MM.1S (cell line): ENCODE data around the gene AKAP13.

ENCODE experiments used
- DNase-seq: peaks from one replicate; pipeline ENCODE4 v3.0.0-alpha.2; 2015
- H2AFZ ChIP-seq: fragments of 300-600 bp; sonication (generic); 2 replicates; pipeline ENCODE4 v1.6.0; 2016; ENCODE audit warnings: antibody characterized with exemption, low read length
- H3F3A ChIP-seq: fragments of 300-600 bp; sonication (generic); 2 replicates; pipeline ENCODE4 v1.6.1; 2016; ENCODE audit warnings: mild to moderate bottlenecking, antibody characterized with exemption, low read length, moderate library complexity, mixed read lengths; ENCODE audit not compliant: insufficient read depth
- H3K27ac ChIP-seq: fragments of 300-600 bp; sonication (generic); 2 replicates; pipeline ENCODE4 v1.5.1; 2016; ENCODE audit warnings: mild to moderate bottlenecking, low read length
- H3K27me3 ChIP-seq: fragments of 300-600 bp; sonication (generic); replicated peaks from 2 replicates; pipeline ENCODE4 v1.6.0; 2016; ENCODE audit warnings: low read length; ENCODE audit not compliant: insufficient read depth
- H3K36me3 ChIP-seq: fragments of 300-600 bp; sonication (generic); replicated peaks from 2 replicates; pipeline ENCODE4 v1.6.1; 2016; ENCODE audit warnings: mild to moderate bottlenecking, low read length, mixed read lengths; ENCODE audit not compliant: insufficient read depth
- H3K4me1 ChIP-seq: fragments of 300-600 bp; sonication (generic); 2 replicates; pipeline ENCODE4 v1.6.1; 2016; ENCODE audit warnings: low read length, mixed read lengths
- H3K4me2 ChIP-seq: fragments of 300-600 bp; sonication (generic); 2 replicates; pipeline ENCODE4 v1.6.0; 2016; ENCODE audit warnings: low read depth, low read length
- H3K4me3 ChIP-seq: fragments of 300-600 bp; sonication (generic); 2 replicates; pipeline ENCODE4 v1.5.1; 2016; ENCODE audit warnings: low read length, mixed read lengths
- H3K79me2 ChIP-seq: fragments of 300-600 bp; sonication (generic); 2 replicates; pipeline ENCODE4 v1.6.1; 2016; ENCODE audit warnings: mixed run types, low read length, mixed read lengths
- H3K9ac ChIP-seq: fragments of 300-600 bp; sonication (generic); 2 replicates; pipeline ENCODE4 v1.6.1; 2016; ENCODE audit warnings: low read length, mixed read lengths
- H3K9me2 ChIP-seq: fragments of 300-600 bp; sonication (generic); replicated peaks from 2 replicates; pipeline ENCODE4 v1.6.1; 2016; ENCODE audit warnings: mild to moderate bottlenecking, low read length, mixed read lengths; ENCODE audit not compliant: insufficient read depth
- H3K9me3 ChIP-seq: fragments of 300-600 bp; sonication (generic); replicated peaks from 2 replicates; pipeline ENCODE4 v1.6.1; 2016; ENCODE audit warnings: mild to moderate bottlenecking, low read length, mixed read lengths; ENCODE audit not compliant: insufficient read depth
- H4K20me1 ChIP-seq: fragments of 300-600 bp; sonication (generic); 2 replicates; pipeline ENCODE4 v1.6.1; 2016; ENCODE audit warnings: mild to moderate bottlenecking, low read length, moderate library complexity, mixed read lengths; ENCODE audit not compliant: insufficient read depth
- EZH2 ChIP-seq: fragments of 300-600 bp; sonication (generic); optimal IDR thresholded peaks from 2 replicates; pipeline ENCODE3; 2017; ENCODE audit warnings: low read depth, mild to moderate bottlenecking, antibody characterized with exemption, low read length, mixed read lengths
- EZH2phosphoT487 ChIP-seq: fragments of 300-600 bp; sonication (generic); IDR thresholded peaks from 2 replicates; pipeline ENCODE4 v1.6.1; 2018; ENCODE audit warnings: antibody characterized with exemption, low read length
- TF ChIP-seq, protein P1 (sequence below): fragments of 300-600 bp; sonication (generic); IDR thresholded peaks from 2 replicates; pipeline ENCODE4 v1.5.1; 2016; ENCODE audit warnings: antibody characterized with exemption, low read length, mixed read lengths

AKAP13 gene

DNA sequence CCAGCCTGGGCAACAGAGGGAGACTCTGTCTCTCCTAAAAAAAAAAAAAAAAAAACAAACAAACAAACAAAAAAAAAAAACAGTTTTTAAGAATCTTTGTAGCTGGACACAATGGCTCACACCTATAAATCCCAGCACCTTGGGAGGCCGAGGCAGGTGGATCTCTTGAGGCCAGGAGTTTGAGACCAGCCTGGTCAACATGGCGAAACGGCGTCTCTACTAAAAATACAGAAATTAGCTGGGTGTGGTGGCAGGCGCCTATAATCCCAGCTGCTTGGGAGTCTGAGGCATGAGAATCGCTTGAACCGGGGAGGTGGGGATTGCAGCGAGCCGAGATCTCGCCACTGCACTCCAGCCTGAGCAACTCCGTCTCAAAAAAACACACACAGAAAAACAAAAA, 361.3 kb downstream of the AKAP13 start:
- TF ChIP-seq, protein P1, sequence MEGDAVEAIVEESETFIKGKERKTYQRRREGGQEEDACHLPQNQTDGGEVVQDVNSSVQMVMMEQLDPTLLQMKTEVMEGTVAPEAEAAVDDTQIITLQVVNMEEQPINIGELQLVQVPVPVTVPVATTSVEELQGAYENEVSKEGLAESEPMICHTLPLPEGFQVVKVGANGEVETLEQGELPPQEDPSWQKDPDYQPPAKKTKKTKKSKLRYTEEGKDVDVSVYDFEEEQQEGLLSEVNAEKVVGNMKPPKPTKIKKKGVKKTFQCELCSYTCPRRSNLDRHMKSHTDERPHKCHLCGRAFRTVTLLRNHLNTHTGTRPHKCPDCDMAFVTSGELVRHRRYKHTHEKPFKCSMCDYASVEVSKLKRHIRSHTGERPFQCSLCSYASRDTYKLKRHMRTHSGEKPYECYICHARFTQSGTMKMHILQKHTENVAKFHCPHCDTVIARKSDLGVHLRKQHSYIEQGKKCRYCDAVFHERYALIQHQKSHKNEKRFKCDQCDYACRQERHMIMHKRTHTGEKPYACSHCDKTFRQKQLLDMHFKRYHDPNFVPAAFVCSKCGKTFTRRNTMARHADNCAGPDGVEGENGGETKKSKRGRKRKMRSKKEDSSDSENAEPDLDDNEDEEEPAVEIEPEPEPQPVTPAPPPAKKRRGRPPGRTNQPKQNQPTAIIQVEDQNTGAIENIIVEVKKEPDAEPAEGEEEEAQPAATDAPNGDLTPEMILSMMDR = no peak
- TF ChIP-seq EZH2phosphoT487 (no peak), EZH2 (no peak)
- H3K36me3 ChIP-seq = no peaks in the 10 kb centered on the region; the same call in 1 of the 2 replicates

DNA sequence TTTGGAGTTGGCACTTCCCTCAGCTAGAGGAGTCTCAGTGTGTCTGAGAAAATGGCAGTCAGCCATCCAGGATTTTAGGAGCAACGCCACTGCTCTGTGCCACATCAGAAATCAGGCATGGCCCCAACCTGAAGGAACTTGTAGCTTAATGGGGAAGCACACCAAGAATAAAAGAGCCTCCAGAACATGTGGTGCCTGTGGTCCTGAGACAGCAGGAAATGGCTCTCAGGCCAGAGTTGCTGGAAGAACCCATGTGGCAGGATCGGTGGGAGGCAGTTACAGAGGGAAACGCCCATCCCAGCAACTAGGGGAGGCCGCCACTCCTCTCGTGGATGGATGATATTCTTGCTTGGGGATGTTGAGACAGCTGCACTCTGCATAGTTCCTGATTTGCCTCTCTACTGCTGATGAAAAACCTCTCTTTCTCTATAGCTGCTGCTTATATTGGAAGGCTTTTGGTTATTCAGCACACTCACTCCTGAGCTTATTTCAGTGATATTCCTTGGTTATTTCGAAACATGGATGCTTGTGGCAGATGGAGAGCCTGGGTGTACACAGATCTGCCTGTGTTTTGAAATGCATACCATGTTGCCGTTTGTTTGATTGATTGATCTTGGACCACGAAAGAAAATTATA, 361.9 kb downstream of the AKAP13 start:
- DNase-seq = no peak
- H3K4me1 ChIP-seq = no peaks in the 10 kb centered on the region
- H4K20me1 ChIP-seq = no peaks in the 10 kb centered on the region
- H3K9ac ChIP-seq = no peak overlapping the region
- no peaks in the 10 kb centered on the region; the same call in 1 of the 2 replicates for H3K36me3 ChIP-seq
- H3K9me2 ChIP-seq = no peaks in the 10 kb centered on the region
- no peak for TF ChIP-seq EZH2phosphoT487
- TF ChIP-seq EZH2 = no peak
- TF ChIP-seq, protein P1 = no peak
- H3F3A ChIP-seq = no peaks in the 10 kb centered on the region
- H3K27me3 ChIP-seq = no peaks in the 10 kb centered on the region
- no peak overlapping the region for H3K4me3 ChIP-seq
- H3K27ac ChIP-seq = no peak overlapping the region
- no peak overlapping the region for H3K4me2 ChIP-seq
- H3K9me3 ChIP-seq = no peaks in the 10 kb centered on the region
- no peaks in the 10 kb centered on the region for H3K79me2 ChIP-seq
- H2AFZ ChIP-seq = no peak overlapping the region

More for the DNA sequence above, 361.3 kb downstream of the AKAP13 start:
- Histone ChIP-seq H3K9me2 (no peaks in the 10 kb centered on the region), H4K20me1 (no peaks in the 10 kb centered on the region), H2AFZ (no peak overlapping the region), H3K4me2 (no peak overlapping the region), H3K9me3 (no peaks in the 10 kb centered on the region), H3F3A (no peaks in the 10 kb centered on the region), H3K79me2 (no peaks in the 10 kb centered on the region), H3K4me3 (no peak overlapping the region), H3K4me1 (no peaks in the 10 kb centered on the region), H3K27ac (no peak overlapping the region), H3K9ac (no peak overlapping the region), H3K27me3 (no peaks in the 10 kb centered on the region)
- DNase-seq = no peak

DNA sequence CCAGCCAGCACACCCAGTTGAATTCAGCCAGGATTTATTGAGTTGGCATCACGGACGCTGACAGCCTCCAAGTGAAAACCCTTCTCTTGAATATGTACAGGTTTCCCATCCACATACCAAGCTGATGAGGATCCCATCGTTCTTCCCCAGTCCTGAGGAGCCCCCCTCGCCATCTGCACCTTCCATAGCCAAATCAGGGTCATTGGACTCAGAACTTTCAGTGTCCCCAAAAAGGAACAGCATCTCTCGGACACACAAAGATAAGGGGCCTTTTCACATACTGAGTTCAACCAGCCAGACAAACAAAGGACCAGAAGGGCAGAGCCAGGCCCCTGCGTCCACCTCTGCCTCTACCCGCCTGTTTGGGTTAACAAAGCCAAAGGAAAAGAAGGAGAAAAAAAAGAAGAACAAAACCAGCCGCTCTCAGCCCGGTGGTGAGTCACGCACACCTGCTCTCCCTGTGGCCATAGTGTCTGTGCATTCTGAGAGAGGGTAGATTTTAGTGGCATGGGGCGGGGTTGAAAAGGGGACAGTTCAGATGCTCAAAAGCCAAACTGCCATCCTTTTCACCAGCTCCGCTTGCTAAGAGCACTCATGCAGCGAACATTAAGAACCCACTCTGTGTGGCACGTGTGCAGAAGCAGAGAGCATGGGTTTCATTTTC, 363.1 kb downstream of the AKAP13 start:
- no peaks in the 10 kb centered on the region for H3K9me2 ChIP-seq
- H3K4me2 ChIP-seq = no peak overlapping the region
- no peak for DNase-seq
- H2AFZ ChIP-seq = no peak overlapping the region
- H3K79me2 ChIP-seq = no peaks in the 10 kb centered on the region
- no peaks in the 10 kb centered on the region for H3K9me3 ChIP-seq
- TF ChIP-seq EZH2phosphoT487 (no peak), EZH2 (no peak)
- TF ChIP-seq, protein P1 = no peak
- H3K4me3 ChIP-seq = no peak overlapping the region
- H3K4me1 ChIP-seq = no peaks in the 10 kb centered on the region
- H3K9ac ChIP-seq = no peak overlapping the region
- H3K27ac ChIP-seq = no peak overlapping the region
- H3K27me3 ChIP-seq = no peaks in the 10 kb centered on the region
- no peaks in the 10 kb centered on the region; the same call in 1 of the 2 replicates for H3K36me3 ChIP-seq
- no peaks in the 10 kb centered on the region for H3F3A ChIP-seq
- H4K20me1 ChIP-seq = no peaks in the 10 kb centered on the region
